Hematopoietic multipotent progenitor cell (in vitro differentiated cells): ENCODE results near the gene FYCO1. TPM values are rescaled to one million over a fixed set of nuclear protein-coding genes. Genes with fewer than 3 reads are reported as not detected.
A peak's percentile ranks its signal among the peaks of the same experiment; 100 is the strongest.

Experiments
- DNase-seq, 3 donors: peaks; one replicate each; pipeline ENCODE4 v3.0.0-alpha.2; 2011 to 2015; ENCODE audit warnings: low read depth in 2 of 3, low spot score in 2 of 3
- total RNA-seq: library from RNA; depleted of rRNA; stranded (reverse); fragments of >200 nt; gene quantifications from one replicate; pipeline ENCODE4 v1.2.3, GENCODE V29; 2012

Gene FYCO1
- total RNA-seq, 1 donor, result 13.7 TPM

DNA sequence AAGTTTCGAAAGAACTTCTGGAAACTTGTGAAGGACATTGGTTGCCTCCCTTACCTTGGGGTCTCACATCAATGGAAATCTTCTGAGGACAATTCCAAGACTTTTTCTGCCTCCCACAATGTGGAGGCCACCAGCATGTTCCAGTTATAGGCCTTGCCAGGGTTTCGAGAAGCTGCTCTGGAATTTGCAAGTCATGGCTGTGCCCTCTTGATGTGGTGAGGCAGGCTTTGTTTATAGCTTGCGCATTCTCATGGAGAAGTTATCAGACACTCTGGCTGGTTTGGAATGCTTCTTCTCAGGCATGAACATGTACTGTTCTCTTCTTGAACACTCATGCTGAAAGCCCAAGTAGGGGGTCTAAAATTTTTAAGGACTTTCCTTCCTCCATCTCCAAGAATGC is 48.3 kb downstream of the FYCO1 start:
- DNase-seq, result no peak

DNA sequence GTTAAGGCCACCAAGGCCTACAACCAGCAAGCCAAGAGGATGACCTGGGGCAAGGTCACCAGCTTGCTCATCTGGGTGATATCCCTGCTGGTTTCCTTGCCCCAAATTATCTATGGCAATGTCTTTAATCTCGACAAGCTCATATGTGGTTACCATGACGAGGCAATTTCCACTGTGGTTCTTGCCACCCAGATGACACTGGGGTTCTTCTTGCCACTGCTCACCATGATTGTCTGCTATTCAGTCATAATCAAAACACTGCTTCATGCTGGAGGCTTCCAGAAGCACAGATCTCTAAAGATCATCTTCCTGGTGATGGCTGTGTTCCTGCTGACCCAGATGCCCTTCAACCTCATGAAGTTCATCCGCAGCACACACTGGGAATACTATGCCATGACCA is 48.7 kb downstream of the FYCO1 start:
- DNase-seq, result peak in 1 of 3 donors; percentile 5

DNA sequence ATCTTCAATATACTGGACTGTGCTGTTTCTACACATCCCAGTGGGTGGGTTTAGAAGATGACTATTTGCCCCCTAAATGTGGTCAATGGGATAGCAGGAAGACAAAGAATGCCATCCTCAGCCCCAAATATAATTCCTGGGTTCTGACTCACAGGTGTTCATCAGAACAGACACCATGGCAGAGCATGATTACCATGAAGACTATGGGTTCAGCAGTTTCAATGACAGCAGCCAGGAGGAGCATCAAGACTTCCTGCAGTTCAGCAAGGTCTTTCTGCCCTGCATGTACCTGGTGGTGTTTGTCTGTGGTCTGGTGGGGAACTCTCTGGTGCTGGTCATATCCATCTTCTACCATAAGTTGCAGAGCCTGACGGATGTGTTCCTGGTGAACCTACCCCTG is 49.3 kb downstream of the FYCO1 start:
- no peak for DNase-seq

DNA sequence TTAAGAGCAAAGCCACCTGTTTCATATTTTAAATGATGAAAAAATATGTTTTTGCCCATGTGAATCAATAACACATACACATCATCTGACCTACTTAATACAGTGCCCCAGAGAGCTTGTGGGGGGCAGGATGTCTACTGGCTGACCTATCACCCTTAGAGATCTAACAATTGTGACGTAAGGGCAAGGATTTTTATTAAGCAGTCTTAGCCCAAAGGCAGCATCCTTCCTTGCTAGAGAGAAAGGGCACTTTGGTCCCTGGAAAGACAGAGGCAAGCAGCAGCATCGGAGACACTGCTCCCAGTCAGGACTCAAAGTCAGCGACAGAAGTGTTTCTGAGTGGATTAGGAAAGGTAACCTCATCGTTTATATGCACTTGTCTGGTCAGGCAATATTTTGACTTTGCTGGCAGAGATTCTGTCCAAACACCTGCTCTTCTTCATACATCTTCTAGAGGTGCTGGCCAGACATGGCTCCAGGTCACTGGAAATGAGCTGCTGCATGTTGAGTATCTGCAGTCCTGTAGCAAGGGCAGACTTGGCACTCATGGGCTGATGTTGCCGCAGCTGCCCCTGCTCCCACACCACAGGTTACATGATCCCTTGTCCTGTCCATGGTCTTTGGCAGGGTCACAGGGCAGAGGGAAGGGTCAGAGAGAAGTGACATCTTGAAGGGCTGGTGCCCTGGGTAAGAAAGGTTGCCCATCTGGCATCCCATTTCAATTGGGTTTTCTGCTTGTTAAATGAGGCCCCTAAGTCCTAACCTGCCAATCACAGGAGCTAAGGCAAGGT is 50.6 kb downstream of the FYCO1 start:
- DNase-seq, result no peak

DNA sequence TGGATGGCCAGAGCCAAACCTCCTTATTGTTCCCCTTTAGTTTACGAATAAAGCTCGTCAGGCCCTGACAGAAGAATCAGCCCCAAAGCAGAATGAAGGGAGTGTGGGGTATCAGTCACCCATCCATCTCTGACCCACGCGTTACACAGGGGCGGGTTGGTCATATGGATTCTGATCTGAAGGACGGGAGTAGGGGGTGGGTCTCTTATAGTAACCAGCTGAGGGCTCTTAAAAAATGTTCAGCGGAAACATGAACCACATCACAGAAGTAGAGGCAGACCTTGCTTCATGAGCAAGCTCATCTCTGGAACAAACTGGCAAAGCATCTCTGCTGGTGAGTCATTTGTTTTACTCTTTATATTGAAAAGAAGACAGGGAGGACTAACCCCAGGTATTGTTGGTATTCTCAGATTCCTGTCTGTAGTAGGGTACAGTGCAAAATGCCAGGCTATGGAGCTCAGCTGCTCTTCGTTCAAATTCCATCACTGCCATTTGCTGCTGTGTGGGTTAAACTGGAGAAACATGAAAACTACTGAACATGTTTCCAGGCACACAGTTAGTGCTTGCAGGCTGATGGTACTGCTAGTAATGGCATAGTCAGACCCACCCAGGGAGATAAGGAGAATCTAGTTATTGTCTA is 52.3 kb downstream of the FYCO1 start, which contains the start of gene CXCR6:
Gene CXCR6, plus strand, starts transcription at position 258 of the 640 bp plus-strand sequence. CDS start 3,018 bp downstream, outside the sequence.
- no peak for DNase-seq

DNA sequence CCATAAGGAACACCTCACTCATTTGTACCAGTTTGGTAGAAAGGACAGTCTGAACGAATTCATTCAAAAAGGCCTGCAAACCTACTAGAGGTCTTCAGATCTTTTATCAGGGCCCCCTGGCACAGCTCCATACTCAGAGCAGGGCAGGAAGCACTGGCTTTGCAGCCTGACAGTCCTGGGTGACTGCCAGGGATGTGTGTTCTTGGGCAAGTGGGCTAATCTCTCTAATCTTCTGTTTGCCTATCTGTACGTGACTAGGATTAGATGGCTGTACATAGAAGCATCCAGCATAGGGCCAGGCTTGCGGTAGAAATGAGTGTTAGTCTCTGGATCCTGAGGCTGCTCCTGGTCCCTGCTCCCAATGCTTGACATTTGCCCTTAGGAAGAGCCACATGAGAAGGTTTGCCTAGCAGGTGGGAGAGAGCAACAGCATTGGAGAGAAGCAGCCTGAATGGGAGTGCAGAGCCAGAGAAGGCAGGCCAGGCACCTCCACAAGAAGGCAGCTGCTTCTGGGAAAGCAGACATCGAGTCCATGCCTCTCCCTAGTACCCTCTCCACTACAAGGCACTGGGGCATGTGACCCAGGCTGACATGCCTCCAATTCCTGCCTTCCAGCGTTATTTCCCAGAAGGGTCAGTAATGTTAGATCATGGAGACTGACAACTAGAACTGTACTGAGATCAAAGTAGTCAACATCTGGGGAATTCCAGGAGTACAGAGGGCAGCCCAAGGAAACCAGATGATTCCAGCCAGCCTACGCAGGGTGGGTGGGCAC is 53.4 kb downstream of the FYCO1 start:
- DNase-seq, result peak in 2 of 3 donors; percentile 32 to 80

DNA sequence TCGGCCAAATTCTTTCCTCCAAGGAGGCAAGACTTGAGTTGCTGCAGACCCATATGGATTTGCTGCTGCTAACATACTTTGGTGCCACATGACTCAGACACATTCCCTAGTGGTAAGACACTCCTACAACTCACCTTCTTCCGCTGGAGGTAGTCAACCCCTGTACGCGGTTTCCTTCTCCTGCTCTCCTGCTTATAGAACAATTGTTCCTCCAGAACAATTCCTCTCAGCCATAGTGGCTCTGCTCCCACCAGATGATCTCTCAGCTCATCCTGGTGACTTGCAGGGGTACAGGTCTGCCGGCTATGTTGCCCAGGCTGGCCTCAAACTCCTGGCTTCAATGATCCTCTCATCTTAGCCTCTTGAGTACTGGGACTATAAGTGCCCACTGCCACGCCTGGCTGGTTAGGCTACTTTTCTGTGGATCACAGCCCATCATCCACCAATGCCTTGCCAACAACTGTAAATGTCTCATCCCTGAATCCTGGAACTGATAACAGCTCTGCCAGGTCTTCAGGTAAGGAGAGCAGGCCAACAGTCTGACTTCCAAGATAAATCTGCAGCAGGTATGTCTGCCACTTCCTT is 54.8 kb downstream of the FYCO1 start:
- no peak for DNase-seq

DNA sequence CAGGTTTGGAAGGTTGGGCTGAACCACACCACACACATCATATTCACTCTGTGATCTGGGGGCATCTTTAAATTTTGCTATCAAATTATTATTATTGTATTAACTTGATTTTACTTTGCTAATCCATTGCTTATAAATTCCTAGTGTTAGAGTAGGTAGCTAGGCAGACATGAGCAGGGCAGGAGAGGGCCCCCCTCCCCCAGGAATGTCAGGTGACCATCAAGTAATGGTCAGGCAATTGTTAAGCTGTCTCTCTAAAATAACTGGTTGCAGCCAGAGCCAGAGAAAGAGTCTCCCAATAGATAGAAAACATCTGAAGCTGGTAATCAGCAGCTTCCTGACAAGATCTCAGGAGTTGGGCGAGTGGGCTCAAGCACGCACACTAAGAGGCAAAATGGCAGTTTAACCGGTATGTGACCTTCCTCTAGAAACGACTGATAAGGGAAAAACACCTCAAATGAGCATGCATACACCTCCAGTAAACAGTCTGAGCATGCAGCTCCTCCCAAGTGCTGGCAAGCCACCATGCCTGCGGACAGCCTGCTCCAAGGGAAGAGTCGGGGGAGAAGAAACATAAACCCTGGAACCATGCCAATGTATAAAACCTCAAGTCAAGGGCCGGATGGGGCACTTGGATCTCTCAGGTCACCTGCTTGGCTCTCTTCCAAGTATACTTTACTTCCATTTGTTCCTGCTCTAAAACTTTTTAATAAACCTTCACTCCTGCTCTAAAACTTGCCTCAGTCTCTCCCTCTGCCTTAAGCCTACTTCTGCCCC is 55.4 kb downstream of the FYCO1 start:
- no peak for DNase-seq

DNA sequence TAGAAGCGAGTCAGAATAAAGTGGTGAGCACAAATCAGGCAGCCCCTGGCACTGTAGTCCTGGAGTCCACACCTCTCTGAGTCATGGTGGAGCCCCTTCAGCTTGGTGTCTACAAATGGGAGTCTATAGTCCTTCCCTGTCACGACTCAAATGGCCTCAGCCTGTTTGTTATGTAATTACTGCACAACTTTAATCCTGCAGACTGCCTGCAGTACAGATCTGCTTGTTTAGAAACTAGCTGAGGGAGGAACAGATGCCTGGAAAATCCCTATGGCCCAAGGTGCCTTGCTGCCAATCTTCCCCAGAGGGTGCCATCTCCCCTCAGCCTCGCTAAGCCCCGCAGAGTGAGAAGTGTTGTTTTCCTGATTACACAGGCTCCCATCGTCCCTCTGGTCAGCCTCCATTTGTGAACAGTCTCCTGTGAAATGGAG is 56.3 kb downstream of the FYCO1 start:
- no peak for DNase-seq

DNA sequence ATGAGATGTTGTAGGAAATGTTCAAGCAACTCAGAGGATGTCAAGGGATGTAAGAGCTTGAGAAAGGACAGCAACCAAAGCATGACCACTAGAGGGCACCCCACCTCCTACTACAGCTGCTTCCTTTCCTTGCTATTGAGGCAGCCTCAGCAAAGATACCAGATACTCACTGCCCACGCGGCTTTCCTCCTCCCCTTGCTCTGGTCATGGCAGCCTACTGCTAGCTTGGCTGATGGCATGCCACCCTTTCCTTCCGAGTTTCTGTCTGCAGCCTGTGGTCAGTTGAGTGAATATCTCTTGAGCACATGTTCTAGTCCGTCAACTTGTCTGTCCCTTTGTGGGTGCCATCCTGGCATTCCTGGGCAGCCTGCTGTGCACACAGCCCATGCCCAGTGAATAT is 56.8 kb downstream of the FYCO1 start:
- peak; percentile 77 to 88 (median 80) for DNase-seq

DNA sequence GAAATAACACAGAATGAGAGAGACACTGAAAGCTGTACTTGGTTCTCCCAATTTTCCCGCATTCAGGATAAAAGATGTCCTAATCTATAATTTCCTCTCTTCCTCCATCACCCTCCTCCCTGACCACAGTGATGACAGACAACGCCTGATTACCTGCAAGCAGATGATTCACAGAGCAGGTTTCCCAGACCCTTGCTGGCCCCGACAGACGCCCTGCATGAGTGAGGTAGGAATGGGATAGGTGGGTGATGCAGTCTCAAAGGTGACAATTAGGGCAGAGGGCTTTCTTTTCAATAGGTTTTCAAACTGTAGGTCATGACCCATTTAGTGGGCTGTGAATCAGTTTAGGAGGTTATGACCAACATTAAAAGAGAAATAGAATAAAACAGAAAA is 57.6 kb downstream of the FYCO1 start:
- no peak for DNase-seq

DNA sequence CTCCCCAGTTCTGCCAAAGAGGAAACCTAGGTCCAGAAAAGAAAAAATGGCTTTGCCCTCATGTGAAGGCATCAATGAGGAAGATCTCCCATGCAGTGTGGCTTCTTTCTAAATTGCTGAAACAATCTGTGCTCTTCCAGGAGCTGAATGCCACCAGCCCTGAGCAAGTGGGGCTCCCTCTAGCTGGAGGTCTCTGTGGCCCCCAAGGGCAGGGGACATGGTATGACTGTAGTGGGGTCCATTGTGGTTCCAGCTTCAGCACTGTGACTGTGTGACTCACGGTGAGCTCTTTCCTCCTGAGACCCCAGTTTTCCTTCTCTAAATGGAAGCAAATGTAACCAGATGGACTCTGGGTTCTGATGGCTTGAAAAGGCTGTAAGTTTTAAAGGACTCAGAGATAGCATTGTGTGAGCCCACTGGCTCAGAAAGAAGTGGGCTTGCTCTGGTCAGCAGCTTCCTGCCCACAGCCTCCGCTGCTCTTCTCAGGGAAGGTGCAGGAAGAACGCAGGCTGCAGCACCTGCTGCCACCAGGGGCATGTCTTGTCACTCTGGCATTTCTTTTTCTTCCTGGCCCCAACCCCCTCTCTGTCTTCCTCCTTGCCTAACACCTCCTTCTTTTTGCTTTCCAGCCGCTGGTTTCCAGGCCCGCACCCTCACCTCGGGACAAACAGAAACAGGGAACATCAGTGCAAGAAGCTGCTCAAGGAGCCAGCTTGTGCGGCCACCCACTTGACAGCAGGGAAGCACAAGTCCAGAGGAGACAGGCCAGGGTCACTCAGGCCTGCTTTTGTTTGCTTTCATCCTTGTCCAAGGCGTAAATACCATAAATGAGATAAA is 58.2 kb downstream of the FYCO1 start:
- DNase-seq, result no peak

DNA sequence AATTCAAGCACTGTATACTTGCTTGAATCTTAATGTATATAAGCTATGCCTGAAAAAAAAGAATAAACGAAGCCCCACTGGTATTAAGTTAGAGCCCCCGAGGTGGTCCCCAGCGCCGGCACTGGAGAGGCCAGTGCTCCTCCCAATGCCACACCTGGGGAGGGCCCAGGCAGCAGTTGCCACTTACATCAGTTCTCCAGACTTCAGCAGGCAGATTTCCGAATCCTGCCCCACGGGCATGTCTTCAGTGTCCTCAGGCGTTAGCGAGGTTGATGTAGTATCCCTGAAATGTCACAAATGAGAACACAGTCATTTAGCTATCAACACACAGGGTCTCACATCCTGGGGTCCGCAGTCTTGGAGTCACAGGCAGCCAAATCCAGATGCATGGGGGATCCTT is 59.4 kb downstream of the FYCO1 start:
- DNase-seq, result no peak

DNA sequence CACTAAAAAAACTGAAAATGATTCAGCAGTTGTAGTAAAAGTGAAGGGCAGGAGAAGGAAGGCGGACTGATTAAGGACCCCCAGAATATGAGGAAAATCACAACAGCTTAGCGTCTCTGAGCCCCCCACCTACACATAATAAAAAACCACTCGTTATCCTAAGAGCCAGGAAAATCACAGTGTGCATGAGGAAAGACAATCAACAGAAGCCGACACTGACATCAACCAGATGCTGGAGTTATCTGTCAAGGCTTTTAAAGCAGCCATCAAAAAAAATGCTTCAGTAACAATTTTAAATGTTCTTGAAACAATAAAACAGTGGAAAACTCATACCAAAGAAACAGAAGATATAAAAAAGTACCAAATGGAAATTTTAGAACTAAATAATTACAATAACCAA is 62.0 kb downstream of the FYCO1 start:
- no peak for DNase-seq

DNA sequence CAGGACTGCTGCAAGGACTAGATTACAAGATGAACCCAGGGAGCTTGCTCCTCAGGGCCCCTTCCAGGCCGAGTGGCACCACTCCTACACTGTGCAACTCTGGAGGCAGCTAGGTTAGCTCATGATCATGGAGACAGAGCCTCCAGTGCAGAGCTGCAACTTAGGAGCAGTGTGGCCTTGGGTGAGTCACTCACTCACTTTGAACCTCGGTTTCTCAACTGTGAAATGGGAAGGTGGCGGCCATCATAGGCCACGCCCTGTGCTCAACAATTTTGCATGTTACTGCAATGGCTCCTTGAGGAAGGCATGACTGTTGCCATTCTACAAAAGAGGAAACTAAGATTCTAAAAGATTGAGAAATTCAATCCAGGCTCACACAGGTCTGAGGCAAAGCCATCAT is 63.5 kb downstream of the FYCO1 start:
- DNase-seq, result no peak

DNA sequence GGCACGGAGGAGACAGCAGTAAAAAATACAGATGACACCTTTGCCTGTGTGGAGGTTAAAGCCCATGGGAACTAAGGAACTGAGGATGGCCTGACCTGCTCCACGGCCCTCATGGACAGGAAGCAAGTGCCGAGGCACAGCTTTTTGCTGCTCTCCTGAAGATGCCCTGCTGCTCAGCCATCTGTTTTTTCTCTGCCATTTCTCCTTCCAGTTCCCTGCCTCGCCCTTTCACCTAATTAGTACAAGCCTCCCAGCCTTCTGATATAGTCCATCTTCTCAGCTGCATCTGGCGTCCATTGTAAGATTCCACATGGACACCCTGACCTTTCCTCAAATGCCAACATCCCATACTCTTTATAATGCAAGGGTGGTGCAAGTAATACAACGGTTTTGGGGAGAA is 64.1 kb downstream of the FYCO1 start:
- no peak for DNase-seq

DNA sequence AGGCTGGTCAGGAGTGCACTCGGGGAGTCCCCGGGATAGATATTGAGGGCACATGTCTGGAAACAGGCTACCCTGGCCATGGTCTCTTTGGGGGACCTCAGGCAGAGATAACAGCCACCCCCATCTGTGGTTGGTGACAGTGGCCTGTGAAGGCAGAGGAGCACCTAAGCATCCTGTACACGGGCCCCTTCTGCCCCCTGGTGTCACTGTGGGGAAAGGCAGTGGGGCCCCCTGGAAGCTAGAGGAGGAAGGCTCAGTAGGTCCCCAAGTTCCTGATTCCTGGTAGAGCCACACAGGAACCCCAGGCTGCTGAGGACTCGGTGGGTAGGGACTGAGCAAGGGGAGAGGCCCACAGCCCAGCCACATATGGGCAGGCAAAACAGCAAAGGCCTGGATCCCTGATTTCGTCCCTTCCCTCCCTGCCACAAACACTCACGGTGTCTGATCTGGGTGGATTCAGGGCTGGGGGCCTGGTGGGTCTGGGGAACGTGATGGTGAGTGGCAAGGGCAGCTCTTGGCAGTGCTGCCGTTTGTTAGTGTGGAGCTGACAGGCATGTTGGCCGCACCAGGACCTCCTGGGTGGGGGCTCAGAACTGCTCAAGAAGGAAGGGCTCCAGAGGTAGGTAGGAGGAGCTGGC is 66.5 kb downstream of the FYCO1 start:
- peak; percentile 37 to 66 (median 46) for DNase-seq

DNA sequence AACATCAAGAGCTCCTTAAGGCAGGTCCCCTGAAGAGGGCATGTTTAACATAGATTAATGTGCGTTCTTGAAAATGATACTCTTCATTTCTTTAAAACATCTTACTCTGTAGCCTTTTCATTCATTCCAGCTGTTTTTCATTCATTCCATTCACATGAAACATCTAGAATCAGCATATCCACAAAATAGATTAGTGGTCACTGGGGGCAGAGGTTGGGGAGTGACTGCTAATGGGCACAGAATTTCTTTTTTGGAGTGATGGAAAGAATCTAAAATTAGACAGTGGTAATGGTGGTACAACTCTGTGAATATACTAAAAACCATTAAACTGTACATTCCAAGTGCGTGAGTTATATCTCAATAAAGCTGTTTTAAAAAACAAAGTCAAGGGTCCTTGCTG is 67.7 kb downstream of the FYCO1 start:
- no peak for DNase-seq

DNA sequence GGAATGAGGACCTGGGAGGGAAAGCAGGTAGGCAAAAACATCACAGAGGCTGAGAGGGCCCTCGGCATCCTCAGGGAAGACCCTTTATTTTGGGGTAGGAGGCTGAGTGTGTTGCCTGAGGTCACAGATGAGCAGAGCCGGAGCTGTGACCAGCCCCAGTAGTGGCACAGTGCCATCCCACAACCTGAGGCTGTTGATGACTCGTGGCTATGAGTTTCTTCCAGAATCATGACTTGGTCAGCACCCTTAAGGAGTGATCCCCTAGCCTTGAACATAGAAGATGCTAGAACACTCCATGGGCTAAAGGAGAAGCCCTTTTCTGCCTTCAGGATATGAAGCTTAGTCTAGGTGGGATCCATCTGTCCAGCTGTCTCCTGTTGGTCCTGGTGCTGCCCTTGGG is 71.9 kb downstream of the FYCO1 start:
- no peak for DNase-seq
